Panc1 (cell line): ENCODE data around the gene CIB2. TPM values are rescaled to one million over a fixed set of nuclear protein-coding genes. Genes with fewer than 3 reads are reported as not detected.
A peak's percentile ranks its signal among the peaks of the same experiment; 100 is the strongest.

ENCODE experiments used
- ATAC-seq: fragments of 200-7000 bp; cut with Tn5 transposase; 2 replicates; pipeline ENCODE4 v1.9.1; 2020; ENCODE audit warnings: mild to moderate bottlenecking, moderate library complexity
- BruUV-seq: library from RNA; stranded (reverse); fragments of 400-500 nt; replicated peaks from 2 replicates; lab custom pipeline; 2021; lab: Mats Ljungman, UMichigan
- CTCF ChIA-PET: fragments of 300-600 bp; sonication (Branson Sonifier 250); formaldehyde crosslinking; loops from one replicate; lab custom pipeline; 2022; ENCODE audit warnings: antibody characterized with exemption; lab: Charles Lee
- POLR2A ChIA-PET: fragments of 300-600 bp; sonication (Branson Sonifier 250); formaldehyde crosslinking; loops from one replicate; lab custom pipeline; 2022; ENCODE audit warnings: antibody characterized with exemption; lab: Charles Lee
- DNase-seq: peaks from one replicate; pipeline ENCODE4 v3.0.0-alpha.2; 2010; ENCODE audit warnings: low read depth, low spot score
- H3K27ac ChIP-seq: 2 replicates; pipeline ENCODE4 v1.5.1; 2011; ENCODE audit warnings: mild to moderate bottlenecking, low read length, inconsistent platforms
- H3K27me3 ChIP-seq: fragments of 200-500 bp; sonication (Bioruptor generic); 2 replicates; pipeline ENCODE4 v1.6.0; 2014; ENCODE audit warnings: low read length, inconsistent platforms; ENCODE audit not compliant: control insufficient read depth, insufficient read depth
- H3K36me3 ChIP-seq: fragments of 200-500 bp; sonication (Bioruptor generic); 2 replicates; pipeline ENCODE4 v1.5.1; 2014; ENCODE audit warnings: inconsistent platforms, mild to moderate bottlenecking, low read length, moderate library complexity; ENCODE audit not compliant: control insufficient read depth, insufficient read depth
- H3K4me1 ChIP-seq: 2 replicates; pipeline ENCODE4 v1.5.1; 2011; ENCODE audit warnings: inconsistent platforms, mild to moderate bottlenecking, low read length, moderate library complexity; ENCODE audit not compliant: control insufficient read depth, insufficient read depth
- H3K4me3 ChIP-seq, 2 experiments: 2 replicates each; pipeline ENCODE4 v1.5.1; 2011 to 2012; ENCODE audit warnings: low read depth in 2 of 2, low read length in 2 of 2, mild to moderate bottlenecking in 2 of 2, inconsistent platforms in 1 of 2, moderate library complexity in 1 of 2
- H3K9me3 ChIP-seq: fragments of 200-500 bp; sonication (Bioruptor generic); 2 replicates; pipeline ENCODE4 v1.5.1; 2014; ENCODE audit warnings: low read depth, mild to moderate bottlenecking, inconsistent platforms, low read length, moderate library complexity; ENCODE audit not compliant: control insufficient read depth, insufficient read depth
- POLR2AphosphoS5 ChIP-seq: IDR thresholded peaks from 2 replicates; pipeline ENCODE4 v1.6.1; 2012; ENCODE audit warnings: mild to moderate bottlenecking, low read depth, low read length, moderate library complexity
- SIN3A ChIP-seq: IDR thresholded peaks from 2 replicates; pipeline ENCODE4 v1.6.1; 2012; ENCODE audit warnings: low read depth, mild to moderate bottlenecking, low read length, moderate library complexity, borderline replicate concordance; ENCODE audit not compliant: insufficient read depth
- TCF7L2 ChIP-seq: IDR thresholded peaks from 2 replicates; pipeline ENCODE4 v1.6.1; 2011; ENCODE audit warnings: mild to moderate bottlenecking, low read depth, low read length, inconsistent platforms
- in situ Hi-C: cut with HindIII; loops from 2 replicates; pipeline ENCODE4 v1.10.0; 2016; ENCODE audit warnings: low sequenced_read_pairs, low pct_unique_long_range_greater_than_20kb
- intact Hi-C: fragments of 100-400 bp; cut with micrococcal nuclease; formaldehyde crosslinking; loops from one replicate; pipeline ENCODE4 v1.10.0; 2022; ENCODE audit not compliant: unreplicated experiment
- total RNA-seq: library from RNA; stranded (reverse); gene quantifications from one replicate; pipeline ENCODE4 v1.2.1, GENCODE V29; 2021; ENCODE audit not compliant: unreplicated experiment
- TF ChIP-seq, protein P1 (sequence below): fragments of 450-650 bp; IDR thresholded peaks from 2 replicates; pipeline ENCODE4 v1.5.1; 2017; ENCODE audit warnings: mild to moderate bottlenecking
- TF ChIP-seq, protein P2 (sequence below), 2 experiments: IDR thresholded peaks; 2 replicates each; pipeline ENCODE4 v1.6.1; 2011 to 2012; ENCODE audit warnings: low read depth in 2 of 2, control low read depth in 1 of 2, low read length in 1 of 2, mild to moderate bottlenecking in 1 of 2, moderate library complexity in 1 of 2; ENCODE audit not compliant: insufficient read depth in 1 of 2

The CIB2 gene
- total RNA-seq, 1 experiment from 2014 or later, result 37.3 TPM

- no peaks in the 10 kb centered on the region for H3K27me3 ChIP-seq
- CTCF ChIA-PET, result no interaction called here
- H3K4me3 ChIP-seq, result no peak overlapping the region
- ATAC-seq (no peak), DNase-seq (no peak)
- no peaks in the 10 kb centered on the region for H3K4me1 ChIP-seq
- no TSS peak for BruUV-seq
- in situ Hi-C loops, result loop anchor here (25.0 kb wide), 1 partner anchor 120 kb away; the partner anchor contains the start of gene DNAJA4
- POLR2A ChIA-PET, result interaction anchor here (0.5 kb wide), 1 partner anchor 10 kb away, joined by 4 read pairs; no protein-coding TSS in a partner anchor
- TF ChIP-seq TCF7L2, result no peak
- TF ChIP-seq, protein P1, sequence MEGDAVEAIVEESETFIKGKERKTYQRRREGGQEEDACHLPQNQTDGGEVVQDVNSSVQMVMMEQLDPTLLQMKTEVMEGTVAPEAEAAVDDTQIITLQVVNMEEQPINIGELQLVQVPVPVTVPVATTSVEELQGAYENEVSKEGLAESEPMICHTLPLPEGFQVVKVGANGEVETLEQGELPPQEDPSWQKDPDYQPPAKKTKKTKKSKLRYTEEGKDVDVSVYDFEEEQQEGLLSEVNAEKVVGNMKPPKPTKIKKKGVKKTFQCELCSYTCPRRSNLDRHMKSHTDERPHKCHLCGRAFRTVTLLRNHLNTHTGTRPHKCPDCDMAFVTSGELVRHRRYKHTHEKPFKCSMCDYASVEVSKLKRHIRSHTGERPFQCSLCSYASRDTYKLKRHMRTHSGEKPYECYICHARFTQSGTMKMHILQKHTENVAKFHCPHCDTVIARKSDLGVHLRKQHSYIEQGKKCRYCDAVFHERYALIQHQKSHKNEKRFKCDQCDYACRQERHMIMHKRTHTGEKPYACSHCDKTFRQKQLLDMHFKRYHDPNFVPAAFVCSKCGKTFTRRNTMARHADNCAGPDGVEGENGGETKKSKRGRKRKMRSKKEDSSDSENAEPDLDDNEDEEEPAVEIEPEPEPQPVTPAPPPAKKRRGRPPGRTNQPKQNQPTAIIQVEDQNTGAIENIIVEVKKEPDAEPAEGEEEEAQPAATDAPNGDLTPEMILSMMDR, result no peak
- TF ChIP-seq, protein P2, sequence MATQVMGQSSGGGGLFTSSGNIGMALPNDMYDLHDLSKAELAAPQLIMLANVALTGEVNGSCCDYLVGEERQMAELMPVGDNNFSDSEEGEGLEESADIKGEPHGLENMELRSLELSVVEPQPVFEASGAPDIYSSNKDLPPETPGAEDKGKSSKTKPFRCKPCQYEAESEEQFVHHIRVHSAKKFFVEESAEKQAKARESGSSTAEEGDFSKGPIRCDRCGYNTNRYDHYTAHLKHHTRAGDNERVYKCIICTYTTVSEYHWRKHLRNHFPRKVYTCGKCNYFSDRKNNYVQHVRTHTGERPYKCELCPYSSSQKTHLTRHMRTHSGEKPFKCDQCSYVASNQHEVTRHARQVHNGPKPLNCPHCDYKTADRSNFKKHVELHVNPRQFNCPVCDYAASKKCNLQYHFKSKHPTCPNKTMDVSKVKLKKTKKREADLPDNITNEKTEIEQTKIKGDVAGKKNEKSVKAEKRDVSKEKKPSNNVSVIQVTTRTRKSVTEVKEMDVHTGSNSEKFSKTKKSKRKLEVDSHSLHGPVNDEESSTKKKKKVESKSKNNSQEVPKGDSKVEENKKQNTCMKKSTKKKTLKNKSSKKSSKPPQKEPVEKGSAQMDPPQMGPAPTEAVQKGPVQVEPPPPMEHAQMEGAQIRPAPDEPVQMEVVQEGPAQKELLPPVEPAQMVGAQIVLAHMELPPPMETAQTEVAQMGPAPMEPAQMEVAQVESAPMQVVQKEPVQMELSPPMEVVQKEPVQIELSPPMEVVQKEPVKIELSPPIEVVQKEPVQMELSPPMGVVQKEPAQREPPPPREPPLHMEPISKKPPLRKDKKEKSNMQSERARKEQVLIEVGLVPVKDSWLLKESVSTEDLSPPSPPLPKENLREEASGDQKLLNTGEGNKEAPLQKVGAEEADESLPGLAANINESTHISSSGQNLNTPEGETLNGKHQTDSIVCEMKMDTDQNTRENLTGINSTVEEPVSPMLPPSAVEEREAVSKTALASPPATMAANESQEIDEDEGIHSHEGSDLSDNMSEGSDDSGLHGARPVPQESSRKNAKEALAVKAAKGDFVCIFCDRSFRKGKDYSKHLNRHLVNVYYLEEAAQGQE (IDR thresholded peaks at IDR 0.05; ENCODE audit: insufficient read depth in 1 of 2, low read depth in 2 of 2, low read length in 1 of 2), result no peak
- TF ChIP-seq POLR2AphosphoS5, result no peak
- TF ChIP-seq SIN3A, result no peak
- intact Hi-C loops, result no loop called here
- no peaks in the 10 kb centered on the region for H3K36me3 ChIP-seq
- H3K9me3 ChIP-seq, result no peaks in the 10 kb centered on the region
- H3K27ac ChIP-seq, result no peak overlapping the region
Observed at GRCh38 chr15:78142332-78142731, 11.1 kb upstream of the CIB2 start.

- Histone ChIP-seq H3K4me1 (no peaks in the 10 kb centered on the region), H3K27ac (no peak overlapping the region), H3K9me3 (no peaks in the 10 kb centered on the region), H3K36me3 (no peaks in the 10 kb centered on the region), H3K27me3 (no peaks in the 10 kb centered on the region), H3K4me3 (no peak overlapping the region)
- DNase-seq, result no peak
- ATAC-seq, result 0 out of 2 replicates have a peak, but pooled peaks have one; percentile 30
- in situ Hi-C loops (loop anchor here (25.0 kb wide), 1 partner anchor 122 kb away; the partner anchor contains the start of gene DNAJA4), intact Hi-C loops (no loop called here)
- CTCF ChIA-PET, result no interaction called here
- no TSS peak for BruUV-seq
- POLR2A ChIA-PET, result no interaction called here
- TF ChIP-seq, protein P2 (IDR thresholded peaks at IDR 0.05; ENCODE audit: insufficient read depth in 1 of 2, low read depth in 2 of 2, low read length in 1 of 2), result no peak
- TF ChIP-seq, protein P1, result no peak
- no peak for TF ChIP-seq TCF7L2
Observed at GRCh38 chr15:78140292-78140691, 9.0 kb upstream of the CIB2 start.
